Measurements from ENCODE around the gene FNDC3B. TPM values are rescaled to one million over a fixed set of nuclear protein-coding genes. Genes with fewer than 3 reads are reported as not detected.

FNDC3B gene
- total and polyA plus RNA-seq, 4 donors, result 23.3 to 74.2 (median 32.9) TPM

DNA sequence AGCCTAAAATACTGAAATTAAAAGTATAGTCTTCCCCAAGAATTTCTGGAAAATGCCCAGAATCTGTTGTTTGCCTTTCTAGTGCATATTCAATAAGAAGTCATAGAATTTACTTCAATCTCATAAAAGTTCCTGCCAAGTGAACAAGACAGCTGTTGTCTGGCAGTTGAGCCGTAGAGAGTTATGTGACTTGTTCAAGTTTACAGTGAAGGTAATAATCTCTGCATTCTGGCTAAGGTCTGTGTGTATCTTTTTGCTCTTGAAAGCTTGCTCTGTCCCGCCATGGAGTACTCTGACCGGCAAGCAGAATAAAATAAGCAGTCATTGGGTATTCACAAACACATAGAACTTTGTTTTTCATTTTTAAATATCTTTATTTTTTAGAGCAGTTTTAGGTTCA lies 331.0 kb downstream of the FNDC3B start:
- no peak for DNase-seq (ENCODE audit: low spot score)
- Histone ChIP-seq H3K9ac (ENCODE audit: low read depth in 1 of 2, low read length in 2 of 2) (no peak overlapping the region), H3K4me1 (ENCODE audit: control insufficient read depth in 4 of 4, insufficient read depth in 4 of 4, low read length in 3 of 4) (peaks cover 0 to 14% (median 8%) of the 10 kb centered on the region in 4 donors), H3K4me3 (ENCODE audit: low read depth in 1 of 3, low read length in 3 of 3) (no peak overlapping the region), H3K27me3 (ENCODE audit: control insufficient read depth in 4 of 4, insufficient read depth in 4 of 4, low read length in 3 of 4) (no peaks in the 10 kb centered on the region), H3K36me3 (ENCODE audit: control insufficient read depth in 4 of 4, insufficient read depth in 3 of 4, low read depth in 1 of 4, low read length in 3 of 4) (peaks cover 0 to 23% (median 14%) of the 10 kb centered on the region in 4 donors), H3K27ac (ENCODE audit: low read depth in 1 of 2, low read length in 2 of 2) (no peak overlapping the region), H3K9me3 (ENCODE audit: control insufficient read depth in 4 of 4, low read length in 3 of 4) (no peaks in the 10 kb centered on the region)
- 71% methylated on average over 3 of the region's 3 CpGs for WGBS
- TF ChIP-seq JUND (IDR thresholded peaks at IDR 0.05) (no peak), FOXA2 (IDR thresholded peaks at IDR 0.05) (no peak), GABPA (IDR thresholded peaks at IDR 0.05 in 1 of 2, conservative IDR thresholded peaks at IDR 0.05 in 1 of 2) (no peak), SP1 (IDR thresholded peaks at IDR 0.05) (no peak), YY1 (IDR thresholded peaks at IDR 0.05) (no peak)
- TF ChIP-seq, protein P1, sequence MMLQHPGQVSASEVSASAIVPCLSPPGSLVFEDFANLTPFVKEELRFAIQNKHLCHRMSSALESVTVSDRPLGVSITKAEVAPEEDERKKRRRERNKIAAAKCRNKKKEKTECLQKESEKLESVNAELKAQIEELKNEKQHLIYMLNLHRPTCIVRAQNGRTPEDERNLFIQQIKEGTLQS (IDR thresholded peaks at IDR 0.05), result no peak
- TF ChIP-seq, protein P2, sequence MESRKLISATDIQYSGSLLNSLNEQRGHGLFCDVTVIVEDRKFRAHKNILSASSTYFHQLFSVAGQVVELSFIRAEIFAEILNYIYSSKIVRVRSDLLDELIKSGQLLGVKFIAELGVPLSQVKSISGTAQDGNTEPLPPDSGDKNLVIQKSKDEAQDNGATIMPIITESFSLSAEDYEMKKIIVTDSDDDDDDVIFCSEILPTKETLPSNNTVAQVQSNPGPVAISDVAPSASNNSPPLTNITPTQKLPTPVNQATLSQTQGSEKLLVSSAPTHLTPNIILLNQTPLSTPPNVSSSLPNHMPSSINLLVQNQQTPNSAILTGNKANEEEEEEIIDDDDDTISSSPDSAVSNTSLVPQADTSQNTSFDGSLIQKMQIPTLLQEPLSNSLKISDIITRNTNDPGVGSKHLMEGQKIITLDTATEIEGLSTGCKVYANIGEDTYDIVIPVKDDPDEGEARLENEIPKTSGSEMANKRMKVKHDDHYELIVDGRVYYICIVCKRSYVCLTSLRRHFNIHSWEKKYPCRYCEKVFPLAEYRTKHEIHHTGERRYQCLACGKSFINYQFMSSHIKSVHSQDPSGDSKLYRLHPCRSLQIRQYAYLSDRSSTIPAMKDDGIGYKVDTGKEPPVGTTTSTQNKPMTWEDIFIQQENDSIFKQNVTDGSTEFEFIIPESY (IDR thresholded peaks at IDR 0.05), result no peak

DNA sequence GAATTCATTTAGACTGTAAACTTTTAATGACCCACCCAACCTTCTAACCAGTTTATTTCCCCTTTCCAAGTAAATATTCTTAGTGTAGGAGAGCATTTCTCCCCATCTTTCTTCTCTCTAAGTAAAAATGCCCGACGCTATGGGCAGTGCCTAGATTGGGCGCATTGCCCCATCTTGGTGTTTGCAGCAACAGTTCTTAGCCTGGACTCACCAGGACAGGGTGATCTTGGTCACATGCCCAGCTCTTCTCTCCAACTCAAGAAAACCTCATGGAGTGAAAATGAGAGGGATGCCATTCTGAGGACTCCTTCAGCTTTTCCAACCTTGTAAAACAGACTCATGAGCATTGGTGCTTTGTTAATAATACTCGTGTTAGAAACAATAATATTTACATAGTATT lies 332.2 kb downstream of the FNDC3B start:
- 95% methylated on average over 4 of the region's 4 CpGs for WGBS
- no peak for DNase-seq (ENCODE audit: low spot score)
- Histone ChIP-seq H3K9ac (ENCODE audit: low read depth in 1 of 2, low read length in 2 of 2) (no peak overlapping the region), H3K36me3 (ENCODE audit: control insufficient read depth in 4 of 4, insufficient read depth in 3 of 4, low read depth in 1 of 4, low read length in 3 of 4) (peaks cover 0 to 25% (median 14%) of the 10 kb centered on the region in 4 donors), H3K27me3 (ENCODE audit: control insufficient read depth in 4 of 4, insufficient read depth in 4 of 4, low read length in 3 of 4) (no peaks in the 10 kb centered on the region), H3K4me1 (ENCODE audit: control insufficient read depth in 4 of 4, insufficient read depth in 4 of 4, low read length in 3 of 4) (peaks cover 0 to 14% (median 8%) of the 10 kb centered on the region in 4 donors), H3K9me3 (ENCODE audit: control insufficient read depth in 4 of 4, low read length in 3 of 4) (no peaks in the 10 kb centered on the region), H3K27ac (ENCODE audit: low read depth in 1 of 2, low read length in 2 of 2) (no peak overlapping the region), H3K4me3 (ENCODE audit: low read depth in 1 of 3, low read length in 3 of 3) (no peak overlapping the region)
- TF ChIP-seq, protein P3, sequence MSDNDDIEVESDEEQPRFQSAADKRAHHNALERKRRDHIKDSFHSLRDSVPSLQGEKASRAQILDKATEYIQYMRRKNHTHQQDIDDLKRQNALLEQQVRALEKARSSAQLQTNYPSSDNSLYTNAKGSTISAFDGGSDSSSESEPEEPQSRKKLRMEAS (IDR thresholded peaks at IDR 0.05), result no peak
- TF ChIP-seq JUND (IDR thresholded peaks at IDR 0.05) (no peak), NR2F2 (IDR thresholded peaks at IDR 0.05) (no peak)
- TF ChIP-seq, protein P2 (IDR thresholded peaks at IDR 0.05), result no peak

DNA sequence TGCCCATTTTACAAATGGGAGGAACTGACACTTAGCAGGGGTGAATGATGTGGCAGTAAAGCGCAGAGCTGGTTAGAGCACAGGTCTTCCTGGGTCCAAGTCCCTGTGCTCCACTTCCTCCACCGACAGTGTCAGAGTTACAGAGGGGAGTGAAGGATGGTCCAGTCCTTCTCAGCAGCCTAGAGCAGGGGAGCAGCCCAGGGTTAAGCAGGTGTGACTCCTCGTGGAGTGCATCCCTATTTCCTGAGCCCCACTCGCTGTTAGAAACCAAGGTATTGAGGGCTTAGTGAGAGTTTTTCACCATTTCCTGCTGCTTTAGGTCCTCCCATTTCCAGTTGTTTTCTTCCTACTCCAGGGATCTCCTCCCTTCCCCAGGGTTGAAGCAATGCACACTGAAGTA lies 333.5 kb downstream of the FNDC3B start:
- H3K9me3 ChIP-seq (ENCODE audit: control insufficient read depth in 4 of 4, low read length in 3 of 4), result no peaks in the 10 kb centered on the region
- H3K27me3 ChIP-seq (ENCODE audit: control insufficient read depth in 4 of 4, insufficient read depth in 4 of 4, low read length in 3 of 4), result no peaks in the 10 kb centered on the region
- no peak overlapping the region for H3K4me3 ChIP-seq (ENCODE audit: low read depth in 1 of 3, low read length in 3 of 3)
- H3K4me1 ChIP-seq (ENCODE audit: control insufficient read depth in 4 of 4, insufficient read depth in 4 of 4, low read length in 3 of 4), result peaks cover 0 to 14% (median 7%) of the 10 kb centered on the region in 4 donors
- peaks cover 0 to 31% (median 16%) of the 10 kb centered on the region in 4 donors for H3K36me3 ChIP-seq (ENCODE audit: control insufficient read depth in 4 of 4, insufficient read depth in 3 of 4, low read depth in 1 of 4, low read length in 3 of 4)
- no peak for DNase-seq (ENCODE audit: low spot score)
- WGBS, result 92% methylated on average over 4 of the region's 4 CpGs
- no peak overlapping the region for H3K9ac ChIP-seq (ENCODE audit: low read depth in 1 of 2, low read length in 2 of 2)
- no peak overlapping the region for H3K27ac ChIP-seq (ENCODE audit: low read depth in 1 of 2, low read length in 2 of 2)
- no peak for TF ChIP-seq SP1 (IDR thresholded peaks at IDR 0.05)
- TF ChIP-seq, protein P4, sequence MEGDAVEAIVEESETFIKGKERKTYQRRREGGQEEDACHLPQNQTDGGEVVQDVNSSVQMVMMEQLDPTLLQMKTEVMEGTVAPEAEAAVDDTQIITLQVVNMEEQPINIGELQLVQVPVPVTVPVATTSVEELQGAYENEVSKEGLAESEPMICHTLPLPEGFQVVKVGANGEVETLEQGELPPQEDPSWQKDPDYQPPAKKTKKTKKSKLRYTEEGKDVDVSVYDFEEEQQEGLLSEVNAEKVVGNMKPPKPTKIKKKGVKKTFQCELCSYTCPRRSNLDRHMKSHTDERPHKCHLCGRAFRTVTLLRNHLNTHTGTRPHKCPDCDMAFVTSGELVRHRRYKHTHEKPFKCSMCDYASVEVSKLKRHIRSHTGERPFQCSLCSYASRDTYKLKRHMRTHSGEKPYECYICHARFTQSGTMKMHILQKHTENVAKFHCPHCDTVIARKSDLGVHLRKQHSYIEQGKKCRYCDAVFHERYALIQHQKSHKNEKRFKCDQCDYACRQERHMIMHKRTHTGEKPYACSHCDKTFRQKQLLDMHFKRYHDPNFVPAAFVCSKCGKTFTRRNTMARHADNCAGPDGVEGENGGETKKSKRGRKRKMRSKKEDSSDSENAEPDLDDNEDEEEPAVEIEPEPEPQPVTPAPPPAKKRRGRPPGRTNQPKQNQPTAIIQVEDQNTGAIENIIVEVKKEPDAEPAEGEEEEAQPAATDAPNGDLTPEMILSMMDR (IDR thresholded peaks at IDR 0.05; ENCODE audit: low read depth, low read length, missing input control), result no peak
- TF ChIP-seq JUND (IDR thresholded peaks at IDR 0.05), result no peak
- TF ChIP-seq NR2F2 (IDR thresholded peaks at IDR 0.05), result no peak
- no peak for TF ChIP-seq HNF4A (conservative IDR thresholded peaks at IDR 0.05)
- TF ChIP-seq, protein P5, sequence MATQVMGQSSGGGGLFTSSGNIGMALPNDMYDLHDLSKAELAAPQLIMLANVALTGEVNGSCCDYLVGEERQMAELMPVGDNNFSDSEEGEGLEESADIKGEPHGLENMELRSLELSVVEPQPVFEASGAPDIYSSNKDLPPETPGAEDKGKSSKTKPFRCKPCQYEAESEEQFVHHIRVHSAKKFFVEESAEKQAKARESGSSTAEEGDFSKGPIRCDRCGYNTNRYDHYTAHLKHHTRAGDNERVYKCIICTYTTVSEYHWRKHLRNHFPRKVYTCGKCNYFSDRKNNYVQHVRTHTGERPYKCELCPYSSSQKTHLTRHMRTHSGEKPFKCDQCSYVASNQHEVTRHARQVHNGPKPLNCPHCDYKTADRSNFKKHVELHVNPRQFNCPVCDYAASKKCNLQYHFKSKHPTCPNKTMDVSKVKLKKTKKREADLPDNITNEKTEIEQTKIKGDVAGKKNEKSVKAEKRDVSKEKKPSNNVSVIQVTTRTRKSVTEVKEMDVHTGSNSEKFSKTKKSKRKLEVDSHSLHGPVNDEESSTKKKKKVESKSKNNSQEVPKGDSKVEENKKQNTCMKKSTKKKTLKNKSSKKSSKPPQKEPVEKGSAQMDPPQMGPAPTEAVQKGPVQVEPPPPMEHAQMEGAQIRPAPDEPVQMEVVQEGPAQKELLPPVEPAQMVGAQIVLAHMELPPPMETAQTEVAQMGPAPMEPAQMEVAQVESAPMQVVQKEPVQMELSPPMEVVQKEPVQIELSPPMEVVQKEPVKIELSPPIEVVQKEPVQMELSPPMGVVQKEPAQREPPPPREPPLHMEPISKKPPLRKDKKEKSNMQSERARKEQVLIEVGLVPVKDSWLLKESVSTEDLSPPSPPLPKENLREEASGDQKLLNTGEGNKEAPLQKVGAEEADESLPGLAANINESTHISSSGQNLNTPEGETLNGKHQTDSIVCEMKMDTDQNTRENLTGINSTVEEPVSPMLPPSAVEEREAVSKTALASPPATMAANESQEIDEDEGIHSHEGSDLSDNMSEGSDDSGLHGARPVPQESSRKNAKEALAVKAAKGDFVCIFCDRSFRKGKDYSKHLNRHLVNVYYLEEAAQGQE (IDR thresholded peaks at IDR 0.05), result no peak
- TF ChIP-seq, protein P1 (IDR thresholded peaks at IDR 0.05), result no peak
- no peak for TF ChIP-seq RAD21 (IDR thresholded peaks at IDR 0.05)
- TF ChIP-seq HNF4G (IDR thresholded peaks at IDR 0.05), result no peak
- TF ChIP-seq, protein P3 (IDR thresholded peaks at IDR 0.05), result no peak
- TF ChIP-seq TAF1 (conservative IDR thresholded peaks at IDR 0.05), result no peak
- no peak for TF ChIP-seq EGR1 (IDR thresholded peaks at IDR 0.05; ENCODE audit: low read depth in 2 of 2)
- no peak for TF ChIP-seq RXRA (IDR thresholded peaks at IDR 0.05)

Measured in liver (tissue), 9 donors.